CD4-positive, alpha-beta T cell treated with Interleukin-6 for 4 hours (primary cell): ENCODE data around the gene SIX5.
A peak's percentile ranks its signal among the peaks of the same experiment; 100 is the strongest.

Experiments used
- DNase-seq: peaks from one replicate; pipeline ENCODE4 v3.0.0-alpha.2; 2020; ENCODE audit warnings: mixed read lengths

Gene SIX5

DNA sequence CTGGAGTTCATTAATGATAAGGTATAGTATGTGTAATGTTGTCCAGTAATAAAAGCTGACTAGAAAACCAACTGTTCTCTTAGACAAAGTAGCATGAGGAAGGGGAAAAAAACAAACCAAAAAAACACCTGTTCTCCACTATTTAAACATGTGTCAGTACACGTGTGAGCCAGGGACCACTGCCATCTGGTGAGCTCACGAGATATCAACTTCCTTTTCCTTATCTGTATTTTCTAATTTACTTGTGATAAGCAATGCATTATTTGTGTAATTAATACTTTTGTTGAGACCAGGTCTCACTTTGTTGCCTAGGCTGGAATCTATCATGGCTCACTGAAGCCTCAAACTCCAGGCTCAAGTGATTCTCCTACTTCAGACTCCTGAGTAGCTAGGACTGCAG lies 4.3 kb upstream of the SIX5 start:
- no peak for DNase-seq

DNA sequence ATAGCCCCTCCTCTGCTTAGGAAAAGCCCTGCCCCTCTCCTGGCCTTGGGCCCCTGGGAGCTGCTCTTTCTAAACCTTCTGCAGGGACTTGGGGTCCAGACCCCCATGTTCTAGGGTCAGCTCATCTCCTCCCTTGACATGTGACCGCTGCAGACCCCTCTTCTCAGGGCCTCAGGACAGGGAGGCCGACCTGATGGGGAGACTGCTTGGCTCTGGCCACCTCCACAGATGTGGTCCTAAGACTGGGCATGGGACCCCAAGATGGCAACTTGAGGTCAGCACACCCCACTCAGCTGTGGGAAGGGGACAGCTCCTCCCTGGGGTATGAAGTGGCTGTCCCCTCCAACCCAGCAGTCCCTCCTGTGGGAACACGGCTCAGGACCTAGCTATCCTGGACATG lies 3.9 kb upstream of the SIX5 start:
- DNase-seq, result no peak

DNA sequence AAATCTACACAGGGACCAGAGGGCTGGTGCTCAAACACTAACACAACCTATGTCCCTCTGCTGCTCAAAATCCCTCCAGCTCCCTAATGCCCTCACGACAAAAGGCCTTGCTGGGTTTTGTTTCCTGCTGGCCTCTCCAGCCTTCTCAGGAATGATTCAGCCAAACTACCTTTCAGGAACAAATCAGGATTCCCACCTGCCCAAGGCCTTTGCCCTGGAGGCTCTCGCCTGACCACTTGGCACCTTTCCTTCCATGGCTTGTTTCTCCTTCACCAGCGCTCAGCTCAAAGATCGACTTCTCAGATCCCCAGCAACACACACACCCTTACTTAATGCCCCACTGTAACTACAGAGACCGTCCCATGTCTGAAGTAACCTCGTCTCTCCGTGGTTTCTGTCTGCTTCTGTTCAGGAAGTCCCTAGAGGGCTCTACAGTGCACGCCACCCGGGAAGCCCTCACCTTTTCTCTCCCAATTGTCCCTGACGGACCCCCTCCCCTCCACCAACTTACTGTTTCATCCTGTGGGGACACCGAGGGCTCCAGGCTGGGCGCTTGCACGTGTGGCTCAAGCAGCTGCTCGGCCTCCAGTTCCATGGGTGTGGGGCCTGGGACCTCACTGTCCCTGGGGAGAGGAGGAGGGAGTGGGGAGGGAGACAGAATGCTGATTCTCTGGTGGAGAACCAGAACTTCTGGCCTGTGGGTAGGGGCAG lies 3.2 kb upstream of the SIX5 start:
- DNase-seq, result no peak

DNA sequence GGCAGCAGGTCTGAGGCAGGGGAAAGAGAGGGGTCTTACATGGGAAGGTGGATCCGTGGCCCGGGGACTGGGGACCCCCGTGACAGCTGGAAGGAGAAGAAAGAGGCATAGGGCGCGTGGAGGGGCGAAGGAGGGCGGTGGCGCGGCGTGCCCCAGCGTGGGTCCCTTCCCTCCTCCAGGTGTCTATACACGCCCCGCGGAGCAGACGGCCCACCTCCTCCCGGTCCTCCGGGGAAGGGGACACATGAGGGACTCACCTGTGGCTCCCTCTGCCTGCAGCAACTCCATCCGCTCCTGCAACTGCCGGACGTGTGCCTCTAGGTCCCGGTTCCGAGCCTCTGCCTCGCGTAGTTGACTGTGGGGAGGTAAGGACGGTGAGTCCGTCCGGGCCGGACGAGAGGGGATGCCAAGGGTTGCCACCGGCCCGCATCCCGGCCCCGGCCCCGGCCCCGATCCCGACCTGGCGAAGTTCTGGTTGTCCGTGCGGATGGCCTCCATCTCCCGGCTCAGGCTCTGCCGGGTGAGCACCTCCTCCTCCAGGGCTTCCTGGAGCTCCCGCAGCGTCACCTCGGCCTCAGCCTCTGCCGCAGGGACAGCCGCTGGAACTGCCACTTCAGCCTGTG lies 2.4 kb upstream of the SIX5 start:
- DNase-seq, result no peak

DNA sequence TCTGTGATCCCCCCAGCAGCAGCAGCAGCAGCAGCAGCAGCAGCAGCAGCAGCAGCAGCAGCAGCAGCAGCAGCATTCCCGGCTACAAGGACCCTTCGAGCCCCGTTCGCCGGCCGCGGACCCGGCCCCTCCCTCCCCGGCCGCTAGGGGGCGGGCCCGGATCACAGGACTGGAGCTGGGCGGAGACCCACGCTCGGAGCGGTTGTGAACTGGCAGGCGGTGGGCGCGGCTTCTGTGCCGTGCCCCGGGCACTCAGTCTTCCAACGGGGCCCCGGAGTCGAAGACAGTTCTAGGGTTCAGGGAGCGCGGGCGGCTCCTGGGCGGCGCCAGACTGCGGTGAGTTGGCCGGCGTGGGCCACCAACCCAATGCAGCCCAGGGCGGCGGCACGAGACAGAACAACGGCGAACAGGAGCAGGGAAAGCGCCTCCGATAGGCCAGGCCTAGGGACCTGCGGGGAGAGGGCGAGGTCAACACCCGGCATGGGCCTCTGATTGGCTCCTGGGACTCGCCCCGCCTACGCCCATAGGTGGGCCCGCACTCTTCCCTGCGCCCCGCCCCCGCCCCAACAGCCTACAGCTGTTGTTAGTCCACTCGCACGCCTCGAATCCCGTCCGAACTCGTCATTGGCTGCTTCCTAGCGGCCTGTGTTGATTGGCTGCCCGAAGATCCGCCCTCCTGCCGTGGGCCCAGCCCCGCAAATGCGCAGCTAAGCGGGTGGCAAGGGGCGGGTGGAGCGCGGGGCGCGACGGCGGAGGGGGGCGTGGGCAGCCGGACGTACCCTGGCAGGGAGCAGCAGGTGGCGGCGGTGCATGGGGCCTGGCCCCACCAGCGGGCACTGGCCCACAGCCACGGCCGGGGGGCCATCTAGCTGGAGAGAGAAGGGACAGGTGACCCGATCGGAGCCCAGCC lies 1.4 kb upstream of the SIX5 start:
- DNase-seq, result peak; percentile 92

DNA sequence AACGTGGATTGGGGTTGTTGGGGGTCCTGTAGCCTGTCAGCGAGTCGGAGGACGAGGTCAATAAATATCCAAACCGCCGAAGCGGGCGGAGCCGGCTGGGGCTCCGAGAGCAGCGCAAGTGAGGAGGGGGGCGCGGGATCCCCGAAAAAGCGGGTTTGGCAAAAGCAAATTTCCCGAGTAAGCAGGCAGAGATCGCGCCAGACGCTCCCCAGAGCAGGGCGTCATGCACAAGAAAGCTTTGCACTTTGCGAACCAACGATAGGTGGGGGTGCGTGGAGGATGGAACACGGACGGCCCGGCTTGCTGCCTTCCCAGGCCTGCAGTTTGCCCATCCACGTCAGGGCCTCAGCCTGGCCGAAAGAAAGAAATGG lies 754 bp upstream of the SIX5 start:
- DNase-seq, result no peak

DNA sequence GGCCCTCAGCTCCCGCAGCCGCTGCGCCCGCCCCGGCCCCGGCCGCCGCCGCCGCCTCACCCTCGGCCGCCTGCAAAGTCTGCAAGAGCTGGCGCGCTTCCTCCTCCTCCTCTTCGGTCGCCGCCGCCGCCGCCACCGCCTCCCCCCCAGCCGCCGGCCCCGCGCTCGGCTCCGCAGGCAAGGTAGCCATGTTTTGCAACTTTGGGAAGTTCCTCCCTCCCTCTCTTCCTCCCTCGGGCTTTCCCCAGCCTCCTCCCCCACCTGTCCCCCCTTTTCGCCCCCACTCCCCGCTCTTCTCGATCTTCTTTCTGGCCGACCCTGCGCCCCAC lies 433 bp downstream of the SIX5 start:
- peak; percentile 49 for DNase-seq

DNA sequence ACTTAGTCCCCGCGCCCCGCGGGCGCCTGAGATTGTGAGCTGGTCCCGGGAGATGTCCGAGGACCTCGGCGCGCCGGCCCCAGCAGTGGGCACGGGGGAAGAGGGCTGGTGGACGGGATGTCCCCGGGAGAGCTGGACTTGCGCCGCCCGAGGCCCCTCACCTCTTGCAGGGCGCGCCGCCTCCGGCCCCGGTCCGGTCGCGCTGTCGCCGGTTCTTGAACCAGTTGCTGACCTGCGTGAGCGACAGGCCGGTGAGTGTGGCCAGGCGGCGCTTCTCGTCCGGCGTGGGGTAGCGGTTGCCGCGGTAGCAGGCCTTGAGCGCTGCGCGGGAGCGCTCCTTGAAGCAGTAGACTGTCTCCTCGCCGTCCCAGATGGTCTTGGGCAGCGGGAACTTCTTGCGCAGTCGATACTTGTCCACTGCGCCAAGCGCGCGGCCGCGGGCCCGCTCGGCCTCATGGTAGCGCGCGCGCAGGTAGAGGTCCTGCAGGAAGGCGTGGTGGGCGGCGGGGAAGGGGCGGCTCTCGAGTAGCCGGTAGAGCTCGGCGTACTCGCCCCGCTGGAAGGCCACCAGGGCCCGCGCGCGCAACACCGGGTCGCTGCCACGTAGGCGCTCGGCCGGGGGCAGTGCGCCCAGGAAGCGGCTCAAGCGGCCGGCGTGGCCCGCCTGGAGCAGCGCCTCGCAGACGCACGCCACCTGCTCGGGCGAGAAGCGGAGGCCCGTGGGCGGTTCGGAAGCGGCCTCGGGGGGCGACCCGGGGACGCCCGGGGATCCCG lies 984 bp downstream of the SIX5 start:
- peak; percentile 14 for DNase-seq

DNA sequence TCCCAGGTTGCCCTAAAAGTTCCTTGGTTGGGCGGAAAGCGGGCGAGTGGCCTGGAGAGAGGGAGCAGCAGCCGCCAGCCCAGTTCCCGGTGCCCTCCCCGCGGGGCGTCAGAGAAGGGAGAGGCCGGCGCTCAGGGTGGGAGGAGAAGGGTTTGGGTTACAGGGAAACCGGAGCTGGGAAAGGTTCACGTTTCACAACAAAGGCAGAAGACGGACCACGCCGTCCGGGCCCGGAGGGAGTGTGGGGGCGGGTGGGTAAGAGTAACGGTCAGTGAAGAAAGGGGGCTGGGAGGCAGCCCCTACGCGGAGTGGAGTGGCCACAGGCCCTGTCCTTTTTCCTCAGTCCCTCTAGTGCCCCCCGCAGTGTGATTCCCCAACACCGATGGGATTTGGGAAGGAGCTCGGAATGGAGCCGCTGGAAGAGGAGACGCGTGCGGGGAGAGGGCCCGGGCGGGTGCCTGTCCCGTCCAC lies 1.6 kb downstream of the SIX5 start:
- no peak for DNase-seq

DNA sequence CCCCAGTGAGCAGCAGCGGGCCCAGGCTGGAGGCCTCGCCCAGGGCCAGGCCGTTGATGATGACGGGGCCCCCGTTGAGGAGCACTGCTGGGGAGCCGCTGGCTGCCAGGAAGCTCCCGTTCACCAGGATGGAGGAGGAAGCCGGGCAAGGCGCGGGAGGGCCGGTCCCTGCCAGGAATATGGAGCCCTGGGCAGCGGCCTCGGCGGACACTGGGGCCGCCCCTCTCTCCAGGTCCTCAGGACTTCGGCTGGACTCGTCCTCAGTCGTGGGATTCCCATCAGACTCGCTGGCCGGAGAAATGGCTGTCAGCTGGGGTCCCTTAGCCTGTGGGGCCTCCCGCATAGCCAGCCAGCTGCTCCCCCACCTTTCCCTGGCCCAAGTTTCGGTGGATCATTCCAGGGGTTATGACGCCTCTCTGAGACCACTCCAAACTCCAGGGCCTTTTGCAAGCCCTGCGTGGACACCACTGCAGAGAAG lies 2.1 kb downstream of the SIX5 start:
- DNase-seq, result no peak

DNA sequence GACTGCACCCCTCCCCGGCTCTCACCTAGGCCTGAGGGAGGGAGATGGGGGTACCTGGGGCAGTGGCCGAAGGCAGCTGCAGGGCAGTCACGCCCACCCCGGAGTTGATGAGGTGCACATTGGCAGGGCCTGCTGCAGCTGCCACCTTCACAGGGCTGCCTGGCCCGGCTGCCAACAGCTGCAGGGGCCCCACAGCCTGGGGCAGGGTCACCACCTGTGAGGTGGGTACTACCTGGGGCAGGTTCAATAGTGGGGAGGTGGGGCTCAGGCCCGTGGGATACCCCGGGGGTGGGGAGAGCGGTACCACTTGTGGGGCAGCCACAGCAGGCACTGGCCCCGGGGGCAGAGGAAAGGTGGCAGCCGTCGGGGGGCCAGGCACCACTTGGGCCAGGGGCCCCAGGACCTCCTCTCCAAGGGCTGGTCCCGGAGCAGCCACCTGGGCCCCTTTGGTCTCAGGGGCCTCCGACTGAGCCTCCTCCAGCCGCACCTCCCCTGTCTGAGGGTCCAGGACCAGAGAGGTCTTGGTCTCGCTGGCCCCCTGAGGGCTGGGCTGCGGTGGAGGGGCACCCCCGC lies 2.7 kb downstream of the SIX5 start:
- no peak for DNase-seq

DNA sequence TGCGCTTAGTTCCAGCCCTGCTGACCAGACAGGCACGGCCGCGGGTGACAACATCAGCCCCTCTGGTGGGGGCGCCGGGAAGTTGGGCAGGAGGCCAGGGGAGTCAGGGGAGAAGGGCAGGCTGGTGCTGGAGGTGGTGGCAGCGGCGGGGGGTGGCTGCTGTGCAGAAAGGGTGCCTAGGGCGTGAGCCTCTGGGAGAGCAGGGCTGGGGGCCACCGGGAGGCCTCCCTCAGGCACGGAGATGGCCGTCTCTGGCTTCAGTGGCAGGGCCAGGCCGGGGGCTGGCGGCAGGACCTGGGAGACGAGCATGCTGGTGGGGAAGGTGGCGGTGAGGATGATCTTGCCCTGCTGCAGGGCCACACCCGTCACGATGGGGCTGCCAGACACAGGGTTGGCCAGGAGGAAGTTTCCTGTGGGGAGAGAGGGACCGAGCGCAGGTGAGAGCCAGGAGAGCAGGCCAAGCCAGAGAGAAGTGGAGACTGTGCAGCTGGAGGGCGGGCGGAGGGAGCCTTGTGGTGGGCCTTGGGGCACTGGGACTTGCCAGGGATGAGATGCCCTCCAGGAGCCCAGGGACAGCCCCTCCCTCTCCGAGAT lies 3.3 kb downstream of the SIX5 start:
- no peak for DNase-seq

DNA sequence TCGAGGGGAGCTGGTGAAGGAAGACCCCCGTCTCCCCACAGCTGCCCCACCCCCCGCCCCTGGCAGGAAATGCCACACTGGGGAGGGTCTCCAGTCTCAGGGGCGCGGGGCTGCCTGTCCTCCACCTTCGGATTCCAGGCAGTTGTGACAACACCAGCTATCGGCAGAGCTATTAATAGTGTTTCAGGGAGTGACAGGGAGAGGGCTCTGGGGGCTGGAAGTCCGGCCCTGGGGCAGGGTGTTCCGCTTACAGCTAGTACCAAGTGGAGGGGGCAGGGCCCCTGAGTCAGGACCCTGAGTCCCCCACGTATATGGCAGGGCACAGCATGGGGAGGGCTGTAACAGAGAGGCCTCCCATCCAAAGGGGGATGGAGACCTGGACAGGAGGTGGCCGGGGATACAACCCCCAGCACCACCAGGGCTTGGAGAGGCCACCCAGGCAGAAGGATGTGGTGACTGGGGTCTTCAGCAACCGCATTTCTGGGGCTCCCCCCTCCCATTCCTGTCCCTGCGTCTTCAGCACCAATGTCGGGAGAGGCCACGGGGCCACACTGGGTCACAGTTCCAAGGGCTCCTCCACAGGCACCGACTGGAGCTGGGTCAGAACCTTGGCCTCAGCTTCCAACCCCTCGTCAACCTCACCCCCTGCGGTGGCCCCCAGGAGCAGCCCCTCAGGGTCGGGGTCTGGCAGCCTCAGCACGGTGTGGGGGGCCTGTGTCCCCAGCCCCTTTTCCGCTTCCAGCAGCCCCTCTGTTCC lies 3.9 kb downstream of the SIX5 start:
- no peak for DNase-seq

DNA sequence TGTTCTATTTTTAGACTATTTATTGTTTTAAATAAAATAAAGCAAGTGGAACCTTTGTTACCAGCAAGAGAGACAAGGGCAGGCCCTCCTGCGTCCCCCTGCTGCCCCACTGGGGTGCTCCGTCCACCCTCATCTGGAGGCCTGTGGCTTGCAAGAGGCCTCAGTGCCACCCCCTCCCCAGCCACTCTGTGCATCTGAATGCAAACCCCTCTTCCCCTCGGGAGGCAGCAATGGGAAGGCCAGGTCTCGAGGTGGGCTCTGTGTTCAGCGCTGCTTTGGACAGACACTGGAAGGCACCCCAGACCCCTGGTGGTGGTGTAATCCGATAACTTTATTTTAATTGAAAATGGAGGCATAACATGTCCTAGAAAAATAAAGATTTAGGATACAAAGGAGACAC lies 4.6 kb downstream of the SIX5 start:
- DNase-seq, result no peak

DNA sequence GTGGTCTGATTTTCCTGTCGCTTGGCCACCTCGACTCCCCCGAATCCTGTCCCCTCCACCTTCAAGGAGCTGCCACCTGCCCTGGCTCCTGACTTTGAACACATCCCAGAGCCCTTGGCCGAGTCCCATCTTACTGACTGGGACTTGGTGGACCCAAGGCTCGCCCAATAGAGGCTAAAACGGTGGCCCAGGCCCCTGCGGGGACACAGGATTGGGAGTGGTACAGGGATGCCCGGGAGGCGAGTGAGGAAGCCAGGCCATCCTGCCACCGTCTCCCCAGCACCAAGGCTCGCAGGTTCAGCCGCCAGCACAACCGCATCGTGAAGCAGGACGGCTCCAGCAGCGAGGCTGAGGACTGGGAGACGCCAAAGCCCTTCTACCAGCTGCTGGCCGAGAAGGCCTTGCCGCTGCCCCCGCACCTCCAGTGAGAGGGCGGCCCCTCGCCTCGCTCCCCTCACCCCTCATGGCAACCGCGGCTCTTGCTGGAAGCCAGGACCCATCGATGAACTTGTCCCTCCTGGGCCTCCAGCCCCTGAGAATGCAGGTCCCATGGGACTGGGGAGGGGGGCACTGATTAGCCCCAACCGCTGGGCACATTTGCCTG lies 5.3 kb downstream of the SIX5 start:
- no peak for DNase-seq

DNA sequence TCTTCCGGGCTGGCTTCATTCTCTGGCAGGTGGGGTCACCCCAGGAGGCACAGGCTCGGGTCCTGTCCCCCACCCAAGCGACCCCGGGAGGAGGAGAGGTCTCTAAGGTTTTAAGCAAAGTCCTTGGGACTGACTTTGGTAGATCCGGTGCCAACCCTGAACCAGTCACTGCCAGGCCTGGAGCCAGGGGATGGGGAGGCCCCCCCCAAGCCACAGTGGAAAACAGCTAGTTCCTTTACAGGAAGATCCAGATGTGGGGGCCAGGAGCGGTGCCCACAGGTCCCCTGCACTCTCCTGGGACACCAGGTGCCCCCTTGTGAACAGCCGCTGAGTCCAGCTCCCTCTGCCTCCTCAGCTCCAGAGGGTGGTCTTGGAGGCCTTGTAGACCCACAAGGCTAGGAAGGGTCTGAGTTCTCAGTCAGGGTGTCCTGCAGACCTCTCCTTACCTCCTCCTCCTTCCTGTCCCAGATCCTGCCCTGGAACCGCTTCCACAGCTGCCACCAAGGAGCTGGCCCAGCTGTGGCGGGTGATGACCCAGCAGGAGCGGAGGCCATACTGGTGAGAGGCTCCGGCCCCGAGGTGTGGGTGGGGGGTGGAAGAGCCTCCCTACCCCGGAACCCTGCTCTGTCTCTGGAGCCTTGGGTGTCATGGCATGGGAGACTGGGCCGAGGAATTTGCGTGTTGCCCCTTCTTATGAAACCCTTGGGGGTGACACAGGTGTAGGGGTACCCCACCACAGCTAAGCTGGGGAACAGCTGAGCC lies 6.0 kb downstream of the SIX5 start:
- no peak for DNase-seq

DNA sequence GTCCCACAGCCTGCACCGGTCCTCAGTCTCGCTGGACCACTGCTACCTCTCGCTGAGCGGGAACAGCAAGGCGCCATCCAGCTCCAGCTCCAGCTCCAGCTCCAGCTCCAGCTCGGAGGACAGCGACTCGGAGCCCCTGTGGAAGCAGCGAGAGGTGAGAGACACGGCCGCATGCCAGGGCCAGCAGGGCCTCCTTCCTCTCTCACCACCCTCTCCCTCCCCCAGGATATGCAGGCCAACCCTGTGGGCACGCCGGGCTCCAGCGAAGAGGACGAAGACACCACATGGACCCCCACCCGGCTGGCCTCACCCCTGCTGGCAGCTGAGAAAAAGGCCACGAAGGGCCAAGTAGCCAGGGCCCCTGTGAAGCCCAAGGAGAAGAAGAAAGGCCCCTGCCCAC lies 7.3 kb downstream of the SIX5 start:
- no peak for DNase-seq

DNA sequence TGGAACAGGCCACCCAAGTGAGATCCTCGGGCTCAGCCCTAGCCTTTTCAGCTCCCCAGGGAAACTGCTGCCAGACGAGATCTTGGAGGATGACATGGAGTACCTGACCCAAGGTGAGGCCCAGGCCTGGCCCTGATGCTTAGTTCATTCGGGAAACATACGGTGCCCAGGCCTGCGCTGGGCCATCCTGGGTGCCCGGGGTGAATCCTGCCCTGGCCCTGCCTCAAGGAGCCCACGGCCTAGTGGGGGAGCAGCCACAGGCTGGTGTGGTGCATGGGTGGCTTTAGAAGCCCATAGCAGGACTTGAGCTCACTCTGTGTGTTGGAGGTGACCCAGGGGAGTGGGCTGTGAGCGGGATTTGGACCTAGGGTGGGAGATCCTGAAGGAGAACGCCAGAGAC lies 10.1 kb downstream of the SIX5 start:
- DNase-seq, result no peak

DNA sequence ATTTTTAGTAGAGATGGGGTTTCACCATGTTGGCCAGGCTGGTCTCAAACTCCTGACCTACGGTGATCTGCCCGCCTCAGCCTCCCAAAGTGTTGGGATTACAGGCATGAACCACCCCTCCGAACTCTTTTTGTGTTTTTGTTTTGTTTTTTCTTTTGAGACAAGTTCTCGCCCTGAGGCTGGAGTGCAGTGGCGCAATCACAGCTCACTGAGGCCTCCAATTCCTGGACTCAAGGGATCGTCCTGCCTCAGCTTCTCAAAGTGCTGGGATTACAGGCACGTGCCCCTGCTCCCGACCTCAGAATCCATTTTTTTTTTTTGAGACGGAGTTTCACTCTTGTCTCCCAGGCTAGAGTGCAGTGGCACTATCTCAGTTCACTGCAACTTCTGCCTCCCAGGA lies 11.4 kb downstream of the SIX5 start:
- DNase-seq, result no peak

DNA sequence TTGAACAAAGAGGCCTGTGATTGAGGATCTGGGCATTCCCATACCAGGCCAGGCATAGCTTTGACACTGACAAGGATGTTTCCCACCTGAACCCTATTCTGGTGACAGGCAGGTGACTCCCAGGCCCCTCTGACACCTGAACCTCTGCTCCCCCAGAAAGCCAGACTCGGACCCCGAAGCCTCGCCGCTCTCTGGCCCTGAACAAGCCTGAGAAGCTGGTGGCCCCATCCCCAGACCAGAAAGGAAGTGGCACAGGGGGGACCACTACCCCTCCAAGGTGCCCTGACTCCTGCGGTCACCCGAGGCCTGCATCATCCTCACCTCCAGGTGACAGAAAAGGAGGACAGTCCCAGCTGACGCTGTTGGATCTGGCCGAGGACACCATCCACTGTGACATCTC lies 14.7 kb downstream of the SIX5 start:
- no peak for DNase-seq
